HEK293T (cell line): Measurements from ENCODE around the gene LRRC71.

Experiments
- BHLHE40 ChIP-seq: fragments of 450-650 bp; IDR thresholded peaks from 2 replicates; pipeline ENCODE4 v1.6.1; 2016; ENCODE audit warnings: mild to moderate bottlenecking, moderate library complexity, borderline replicate concordance
- ELF4 ChIP-seq: fragments of 450-650 bp; IDR thresholded peaks from 2 replicates; pipeline ENCODE4 v1.6.1; 2017; ENCODE audit warnings: antibody characterized with exemption
- FOXA1 ChIP-seq: fragments of 450-650 bp; IDR thresholded peaks from 2 replicates; pipeline ENCODE4 v1.6.1; 2016; ENCODE audit warnings: mild to moderate bottlenecking
- FOXK2 ChIP-seq: fragments of 450-650 bp; IDR thresholded peaks from 2 replicates; pipeline ENCODE4 v1.6.1; 2016; ENCODE audit warnings: mild to moderate bottlenecking
- FOXM1 ChIP-seq: fragments of 450-650 bp; IDR thresholded peaks from 2 replicates; pipeline ENCODE4 v1.6.1; 2017; ENCODE audit warnings: mild to moderate bottlenecking, borderline replicate concordance
- HDGF ChIP-seq: fragments of 450-650 bp; IDR thresholded peaks from 2 replicates; pipeline ENCODE4 v1.6.1; 2017; ENCODE audit warnings: antibody characterized with exemption, borderline replicate concordance
- L3MBTL2 ChIP-seq: fragments of 450-650 bp; conservative IDR thresholded peaks from 2 replicates; pipeline ENCODE4 v1.6.1; 2016; ENCODE audit warnings: mild to moderate bottlenecking
- LEF1 ChIP-seq: fragments of 450-650 bp; IDR thresholded peaks from 2 replicates; pipeline ENCODE4 v1.6.1; 2017; ENCODE audit warnings: mild to moderate bottlenecking, borderline replicate concordance
- NFRKB ChIP-seq: fragments of 450-650 bp; IDR thresholded peaks from 2 replicates; pipeline ENCODE4 v1.6.1; 2016; ENCODE audit warnings: mild to moderate bottlenecking, moderate library complexity
- PKNOX1 ChIP-seq: fragments of 450-650 bp; IDR thresholded peaks from 2 replicates; pipeline ENCODE4 v1.6.1; 2016
- SUZ12 ChIP-seq: fragments of 450-650 bp; IDR thresholded peaks from 2 replicates; pipeline ENCODE4 v1.6.1; 2016; ENCODE audit warnings: mild to moderate bottlenecking
- TARDBP ChIP-seq: fragments of 450-650 bp; IDR thresholded peaks from 2 replicates; pipeline ENCODE4 v1.6.1; 2016

- TF ChIP-seq PKNOX1 (no peak), ELF4 (no peak), HDGF (no peak), L3MBTL2 (no peak), FOXK2 (no peak), FOXA1 (no peak), TARDBP (no peak), BHLHE40 (no peak), FOXM1 (no peak), LEF1 (no peak), SUZ12 (no peak), NFRKB (no peak)
Measured at GRCh38 chr1:156899956-156900718, 20.3 kb upstream of the LRRC71 start.
